HG03064 (cell line): ENCODE results near the gene EPN1.

ENCODE experiments used
- ATAC-seq: cut with Tn5 transposase; IDR thresholded peaks from one replicate; pipeline ENCODE4 v1.9.1; 2021; ENCODE audit warnings: low read depth; ENCODE audit not compliant: unreplicated experiment

Gene EPN1

DNA sequence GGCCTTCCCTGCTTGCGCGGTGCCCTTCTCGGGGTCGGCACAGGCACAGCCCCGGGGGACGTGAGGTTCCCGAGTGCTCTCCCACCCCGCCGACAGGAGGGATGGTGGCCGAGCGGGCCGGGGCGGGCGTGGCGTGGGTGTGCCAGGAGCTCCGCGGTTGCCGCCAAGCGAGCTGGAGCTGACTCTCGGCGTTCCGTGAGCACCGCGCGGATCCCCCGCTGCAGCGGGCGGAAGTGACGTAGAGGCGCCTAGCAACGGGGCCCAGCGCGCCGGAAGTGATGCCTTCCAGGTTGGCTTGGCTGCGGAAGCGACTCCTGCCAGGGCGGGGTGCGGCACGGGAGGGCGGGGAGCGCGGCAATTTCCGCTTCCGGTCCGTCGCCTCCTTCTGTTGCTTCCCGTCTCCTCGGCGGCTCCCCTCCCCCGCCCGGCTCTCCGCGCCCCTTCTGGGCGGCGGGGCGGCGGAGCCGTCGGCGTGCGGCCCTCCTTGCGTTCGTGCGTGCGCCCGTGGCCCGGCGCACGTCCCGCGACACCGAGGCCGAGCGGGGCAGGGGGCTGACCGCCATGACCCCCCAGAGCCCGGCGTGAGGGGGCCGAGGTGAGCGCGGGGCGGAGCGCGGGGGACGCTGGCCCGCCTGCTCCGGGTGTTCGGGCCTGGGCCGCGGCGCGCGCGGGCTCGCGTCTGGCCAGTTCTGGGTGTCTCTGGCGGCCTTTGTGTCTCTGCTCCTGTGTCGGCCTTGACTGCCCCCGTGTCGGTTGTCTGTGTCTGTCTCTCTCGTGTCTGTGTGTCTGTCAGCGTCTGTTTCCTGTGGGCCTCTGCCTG is at the start of gene EPN1:
Gene EPN1, plus strand, starts transcription at position 386 of the 820 bp plus-strand sequence. CDS start 3,402 bp downstream, outside the sequence.
- ATAC-seq: peak; percentile 53

DNA sequence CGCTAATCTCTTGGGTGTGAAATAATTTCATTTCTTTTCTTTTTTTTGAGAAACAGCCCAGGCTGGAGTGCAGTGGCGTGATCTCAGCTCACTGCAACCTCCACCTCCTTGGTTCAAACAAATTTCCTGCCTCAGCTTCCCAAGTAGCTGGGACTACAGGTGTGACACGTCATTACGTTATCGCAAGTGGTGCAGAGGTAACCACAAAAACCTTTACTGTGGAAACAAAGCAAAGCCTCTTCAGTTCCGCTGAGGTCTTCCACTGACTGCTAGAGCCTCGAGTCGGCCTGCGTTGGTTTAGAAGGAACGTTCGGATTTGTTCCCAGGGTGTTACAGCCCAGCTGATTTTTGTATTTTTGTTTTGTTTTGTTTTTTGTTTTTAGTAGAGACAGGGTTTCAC is 48.7 kb upstream of the EPN1 start:
- ATAC-seq: no peak

DNA sequence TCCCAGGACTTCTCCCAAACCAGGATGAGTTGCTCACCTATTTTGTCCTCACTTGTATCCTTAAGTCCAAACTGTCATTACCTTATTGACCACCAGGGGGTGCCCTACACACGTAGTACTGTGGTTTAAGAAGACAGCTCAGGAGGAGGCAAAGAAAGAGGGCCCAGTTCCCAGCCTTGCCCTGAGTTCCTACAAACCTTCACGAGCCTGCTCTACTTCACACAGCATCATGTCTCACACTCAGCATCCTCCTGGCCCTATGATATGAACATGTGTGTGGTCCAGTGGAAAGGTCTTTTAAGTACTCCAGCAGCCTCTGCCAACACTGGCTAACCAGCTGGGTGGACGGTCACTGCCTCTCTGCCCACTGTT is 42.6 kb upstream of the EPN1 start:
- no peak for ATAC-seq

DNA sequence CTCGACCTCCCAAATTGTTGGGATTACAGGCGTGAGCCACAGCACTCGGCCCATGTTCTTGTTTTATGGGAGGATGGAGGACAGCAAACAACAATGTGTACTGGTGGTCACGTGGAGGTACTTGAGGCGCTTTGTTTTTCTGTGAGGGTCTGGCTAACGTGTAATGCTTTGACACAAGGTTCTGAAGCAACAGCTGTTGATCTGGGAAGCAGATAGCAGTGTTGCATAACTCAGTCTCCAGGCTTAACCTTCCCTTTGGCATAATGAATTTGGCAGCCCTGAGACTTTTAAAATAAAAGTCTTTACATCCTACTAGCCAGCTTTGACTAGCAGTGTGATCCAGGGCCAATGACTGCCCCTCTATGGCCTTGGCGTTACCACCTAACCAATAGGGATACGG is 41.2 kb upstream of the EPN1 start:
- ATAC-seq: no peak

DNA sequence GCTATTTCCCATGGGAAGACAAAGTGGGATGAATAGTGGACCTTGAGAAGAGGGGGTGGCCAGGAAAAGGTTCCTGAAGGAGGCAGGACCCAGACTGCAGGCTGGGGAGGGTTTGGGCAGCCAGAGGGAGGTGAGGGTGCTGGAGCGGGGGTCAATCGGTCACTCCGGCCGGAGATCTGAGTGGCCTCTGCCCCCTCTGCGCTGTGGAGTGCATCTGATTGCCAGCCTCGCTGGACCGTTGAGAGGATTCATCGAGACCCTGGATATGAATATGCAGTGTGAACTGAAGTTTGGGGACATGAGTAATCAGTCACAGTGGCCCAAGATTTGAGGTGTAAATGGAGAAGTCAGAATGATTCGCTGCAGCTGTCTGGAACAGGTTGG is 39.7 kb upstream of the EPN1 start:
- no peak for ATAC-seq

DNA sequence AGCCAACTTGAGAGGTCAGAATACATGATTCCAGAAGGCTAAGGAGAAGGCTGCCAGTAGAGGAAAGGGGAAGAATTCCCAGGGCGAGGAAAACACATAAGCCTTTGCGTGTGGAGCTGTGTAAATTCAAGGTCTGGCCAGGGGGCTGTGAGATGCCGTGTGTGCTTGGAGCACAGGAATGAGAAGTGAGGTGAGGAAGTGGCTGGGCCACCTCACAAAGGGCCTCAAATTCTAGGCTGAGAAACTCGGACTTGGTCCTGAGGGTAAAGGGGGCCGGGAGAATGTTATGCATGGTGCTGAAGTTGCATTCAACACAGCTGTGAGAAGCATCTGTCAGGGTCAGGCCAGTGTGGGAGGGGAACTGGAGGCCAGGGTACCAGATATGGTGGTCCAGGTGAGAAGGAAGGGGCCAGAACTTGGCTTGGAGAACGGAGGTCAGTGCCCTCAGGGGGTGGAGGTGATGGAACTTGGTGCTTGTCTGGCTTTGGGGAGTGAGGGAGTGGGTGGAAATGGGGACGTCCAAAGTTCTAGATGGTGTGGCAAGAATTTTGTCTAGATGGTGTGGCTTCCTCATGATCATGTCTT is 39.1 kb upstream of the EPN1 start:
- ATAC-seq: no peak

DNA sequence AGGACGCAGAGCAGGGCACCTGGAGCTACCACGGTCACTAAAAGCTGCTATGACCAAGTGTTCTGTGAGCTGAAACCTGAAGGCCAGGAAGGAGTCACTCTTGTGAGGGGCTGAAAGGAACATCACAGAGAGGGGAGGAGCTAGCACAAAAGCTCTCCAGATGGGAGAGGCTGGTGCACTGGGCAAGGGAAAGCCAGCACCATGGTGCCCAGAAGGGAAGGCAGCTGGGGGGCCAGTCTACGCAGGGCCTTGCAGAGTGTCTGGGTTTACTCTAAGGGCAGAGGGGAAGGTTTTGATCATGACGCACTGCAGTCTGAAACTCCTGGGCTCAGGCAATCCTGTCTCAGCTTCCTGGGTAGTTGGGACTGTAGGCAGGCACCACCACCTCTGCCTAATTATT is 38.3 kb upstream of the EPN1 start:
- ATAC-seq: no peak

DNA sequence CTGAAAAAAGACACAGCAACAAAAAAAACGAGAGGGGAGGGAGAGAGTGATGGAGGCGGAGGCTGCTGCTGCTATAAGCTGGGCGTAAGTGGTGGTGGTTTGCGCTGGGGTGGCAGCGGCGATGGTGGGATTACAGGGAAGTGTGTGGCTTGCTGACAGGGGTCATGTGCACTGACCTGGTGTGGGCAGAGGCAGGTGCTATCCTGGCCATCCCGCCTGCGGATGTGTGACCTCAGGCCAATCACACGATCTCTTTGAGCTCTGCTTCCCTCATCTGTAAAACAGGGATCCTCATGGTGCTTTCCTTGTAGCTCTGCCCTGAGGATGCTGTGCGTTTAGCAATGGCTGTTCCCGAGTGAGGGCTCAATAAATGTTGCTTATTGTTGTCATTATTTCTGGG is 37.5 kb upstream of the EPN1 start:
- ATAC-seq: no peak

DNA sequence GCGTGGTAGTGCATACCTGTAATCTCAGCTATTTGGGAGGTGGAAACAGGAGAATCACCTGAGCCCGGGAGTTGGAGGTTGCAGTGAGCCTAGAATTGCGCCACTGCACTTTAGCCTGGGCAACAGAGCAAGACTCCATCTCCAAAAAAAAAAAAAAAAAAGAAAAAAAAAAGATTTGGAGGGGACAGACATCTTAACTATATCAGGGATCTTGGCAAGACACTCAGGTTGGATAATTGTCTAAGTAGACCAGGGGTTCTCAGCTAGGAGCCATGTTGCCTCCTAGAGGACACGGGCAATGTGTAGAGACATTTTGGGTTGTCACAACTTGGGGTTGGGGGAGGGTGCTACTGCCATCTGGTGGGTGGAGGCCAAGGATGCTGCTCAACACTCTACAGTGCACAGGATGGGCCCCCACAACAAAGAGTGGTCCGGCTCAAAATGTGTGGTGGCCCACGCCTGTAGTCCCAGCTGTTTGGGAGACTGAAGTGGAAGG is 36.1 kb upstream of the EPN1 start:
- ATAC-seq: no peak

DNA sequence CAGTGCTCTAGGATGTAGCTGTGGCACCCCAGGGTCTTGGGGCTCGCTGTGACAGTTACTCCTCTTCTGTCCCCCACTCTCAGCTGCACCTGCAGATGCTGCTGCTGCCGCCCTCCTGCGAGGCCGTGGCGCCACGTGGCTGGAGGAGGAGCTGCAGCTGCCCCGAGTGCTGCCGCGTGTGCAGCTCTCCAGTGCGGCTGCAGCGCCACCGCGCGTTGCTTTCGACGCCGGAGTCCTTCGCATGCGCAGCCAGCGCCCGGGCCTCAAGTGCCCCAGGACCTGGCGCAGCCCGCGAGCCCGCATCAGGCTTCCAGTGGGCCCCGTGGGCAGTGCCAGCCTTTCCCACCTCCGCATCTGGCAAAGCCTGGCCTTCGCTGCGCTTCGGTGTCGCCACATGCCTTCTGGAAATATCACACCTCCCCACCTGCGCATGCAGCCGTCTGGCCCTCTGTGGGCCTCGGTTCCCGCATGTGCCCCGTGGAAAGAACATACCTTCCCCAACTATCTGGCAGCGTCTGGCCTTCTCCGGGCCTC is 34.9 kb upstream of the EPN1 start:
- no peak for ATAC-seq

DNA sequence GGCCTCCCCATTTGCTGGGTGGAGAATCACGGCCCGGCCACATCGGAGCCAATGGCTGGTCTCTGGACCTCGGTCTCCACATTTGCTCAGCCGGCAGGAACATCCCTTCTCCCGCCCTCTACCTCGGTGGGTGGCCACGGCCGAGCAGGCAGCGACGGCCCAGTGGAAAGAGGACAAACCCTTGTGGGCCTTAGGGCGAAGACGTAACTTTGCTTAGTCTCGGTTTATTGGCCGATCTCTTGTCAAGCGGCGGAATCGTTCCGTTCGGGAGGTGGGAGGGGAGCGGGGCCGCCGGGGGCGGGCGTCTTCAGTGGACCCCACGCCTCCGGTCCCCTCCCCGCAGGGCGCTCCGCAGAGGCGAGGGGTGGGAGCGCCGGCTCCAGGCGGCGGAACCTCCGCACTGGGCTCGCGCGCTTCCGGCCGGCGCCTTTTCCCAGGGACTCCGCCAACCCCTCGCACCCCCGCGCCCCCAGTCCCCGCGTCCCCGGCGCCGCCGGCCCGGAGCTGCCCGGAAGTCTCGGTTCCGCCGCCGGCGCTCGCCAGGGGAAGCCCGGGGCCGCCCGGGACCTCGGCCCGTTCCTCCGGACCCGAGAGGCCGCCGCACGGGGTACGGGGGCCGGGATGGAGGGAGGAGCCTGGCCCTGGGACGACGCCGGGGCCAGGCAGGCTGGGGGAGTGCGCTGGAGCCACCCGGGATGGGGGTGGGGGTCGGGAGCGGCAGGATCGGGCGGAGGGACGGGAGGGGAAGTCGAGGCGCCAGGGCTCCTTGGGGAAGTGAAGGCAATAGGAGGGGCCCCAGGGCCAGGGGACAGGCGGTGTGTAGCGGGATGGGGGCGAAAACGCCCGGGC is 34.2 kb upstream of the EPN1 start, which contains the start of gene ZNF580:
Gene ZNF580, plus strand, starts transcription at position 426 of the 849 bp plus-strand sequence. CDS start 1,507 bp downstream, outside the sequence.
- no peak for ATAC-seq

DNA sequence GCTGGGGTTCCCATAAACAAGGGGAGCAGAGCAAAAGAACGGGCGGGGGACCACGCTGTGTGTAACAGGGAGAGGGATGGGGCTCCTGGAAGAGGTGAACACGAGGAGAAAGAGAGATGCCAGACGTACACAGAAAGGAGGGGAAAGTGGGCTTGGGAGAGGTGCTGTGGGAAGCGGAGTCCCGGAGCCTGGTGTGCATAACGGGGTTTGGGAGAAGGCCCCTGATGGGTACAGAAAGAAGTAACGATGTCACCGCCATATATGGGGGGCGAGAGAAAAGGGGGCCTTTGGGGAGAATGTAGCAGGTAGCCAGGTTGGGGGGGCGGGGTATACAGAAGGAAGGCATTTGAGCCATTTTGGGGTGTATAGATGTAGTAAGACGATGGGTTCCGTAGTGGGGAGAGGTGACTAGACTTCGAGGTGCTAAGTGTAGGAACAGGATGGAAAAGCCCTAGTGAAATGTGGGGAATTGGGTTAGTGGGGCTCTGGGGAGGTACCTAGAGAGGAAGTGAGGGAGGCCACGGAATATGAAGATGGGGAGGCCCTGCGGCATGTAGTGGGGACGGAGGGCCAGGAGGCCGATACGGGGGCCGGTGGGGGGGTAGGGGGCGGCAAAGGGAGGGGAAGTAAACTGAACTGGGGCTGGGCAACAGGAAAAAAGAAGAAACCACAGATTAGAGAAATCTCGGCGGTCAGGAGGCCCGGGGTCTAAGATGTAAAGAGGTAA is 33.4 kb upstream of the EPN1 start:
- no peak for ATAC-seq

DNA sequence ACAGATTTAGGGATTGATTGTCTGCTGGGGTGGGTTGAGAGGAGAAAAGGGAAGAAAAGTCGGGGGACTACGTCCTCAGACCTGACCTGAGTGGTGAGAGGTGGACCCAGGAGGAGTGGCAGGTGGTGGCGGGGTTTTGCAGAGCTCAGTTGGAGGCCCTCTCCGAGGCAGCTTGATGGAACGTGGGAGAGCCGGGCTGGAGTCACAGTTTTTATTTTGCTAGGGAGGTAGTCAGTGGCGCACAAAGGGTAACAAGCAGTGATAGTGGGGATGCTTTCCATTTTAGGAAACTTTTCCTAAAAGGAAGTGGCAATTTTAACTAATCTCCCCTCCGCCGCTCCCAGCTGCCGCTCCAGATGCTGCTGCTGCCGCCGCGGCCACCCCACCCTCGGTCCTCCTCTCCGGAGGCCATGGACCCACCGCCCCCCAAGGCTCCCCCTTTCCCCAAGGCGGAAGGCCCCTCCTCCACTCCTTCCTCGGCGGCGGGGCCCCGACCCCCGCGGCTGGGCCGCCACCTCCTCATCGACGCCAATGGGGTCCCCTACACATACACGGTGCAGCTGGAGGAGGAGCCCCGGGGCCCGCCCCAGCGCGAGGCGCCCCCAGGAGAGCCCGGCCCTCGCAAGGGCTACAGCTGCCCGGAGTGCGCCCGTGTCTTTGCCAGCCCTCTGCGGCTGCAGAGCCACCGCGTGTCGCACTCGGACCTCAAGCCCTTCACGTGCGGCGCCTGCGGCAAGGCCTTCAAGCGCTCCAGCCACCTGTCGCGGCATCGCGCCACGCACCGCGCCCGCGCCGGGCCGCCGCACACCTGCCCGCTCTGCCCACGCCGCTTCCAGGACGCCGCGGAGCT is 32.6 kb upstream of the EPN1 start:
- ATAC-seq: no peak

DNA sequence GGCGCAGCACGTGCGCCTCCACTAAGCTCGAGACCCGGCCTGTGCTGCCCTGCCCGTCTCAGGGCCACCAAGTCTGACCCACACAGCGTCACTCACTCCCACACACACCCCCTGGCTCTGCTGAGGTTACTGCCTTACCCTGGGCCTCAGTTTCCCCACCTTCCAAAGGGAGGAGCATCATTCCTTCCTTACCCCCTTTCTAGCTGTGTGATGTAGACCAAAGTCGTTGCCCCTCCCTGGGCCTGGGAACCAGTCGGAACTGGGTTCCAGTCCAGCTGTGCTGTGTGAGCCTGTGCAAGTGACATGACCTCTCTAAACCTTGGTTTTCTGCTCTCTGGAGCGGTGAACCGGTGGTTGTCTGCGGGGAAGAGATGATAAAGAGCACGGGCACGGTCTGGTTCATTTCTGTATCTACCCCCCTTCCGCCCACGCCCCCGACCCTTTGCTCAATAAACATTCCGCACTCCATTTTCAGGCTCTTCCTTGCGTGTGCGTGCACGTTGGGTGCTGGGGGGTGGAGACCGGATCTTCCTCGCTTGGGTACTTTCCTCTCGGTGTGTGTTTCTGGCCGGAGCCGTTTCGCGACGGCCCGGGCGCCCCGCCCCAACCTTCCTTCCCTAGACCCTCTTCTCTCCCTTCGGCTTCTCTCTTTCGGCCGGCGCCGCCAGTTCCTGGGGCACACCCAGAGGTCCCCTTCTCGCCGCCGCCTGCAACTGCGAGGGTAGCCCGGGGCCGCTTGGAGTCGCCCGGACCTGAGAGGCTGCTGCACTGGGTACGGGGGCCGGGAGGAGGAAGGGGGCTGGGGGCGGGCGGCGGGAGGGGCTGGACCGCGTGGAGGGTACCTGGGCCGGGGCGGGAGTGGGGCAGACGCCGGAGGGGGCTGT is 31.8 kb upstream of the EPN1 start, which contains the start of gene ZNF581:
Gene ZNF581, plus strand, starts transcription at position 647 of the 884 bp plus-strand sequence. CDS start 923 bp downstream, outside the sequence.
- ATAC-seq: no peak

DNA sequence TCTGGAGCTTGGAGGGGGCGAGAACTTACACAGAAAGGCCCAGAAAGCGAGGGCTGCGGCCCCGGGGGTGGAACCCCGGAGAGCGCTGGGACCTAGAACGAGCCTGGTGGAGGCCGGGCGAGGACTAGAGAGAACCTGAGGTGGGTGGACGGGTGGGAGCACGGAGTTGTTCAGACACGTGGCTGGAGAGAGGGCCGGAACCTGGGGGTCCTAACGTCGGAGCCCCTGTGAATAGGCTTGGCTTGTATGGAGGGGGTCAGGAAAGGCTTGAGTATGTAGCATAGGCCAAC is 31.2 kb upstream of the EPN1 start:
- no peak for ATAC-seq

DNA sequence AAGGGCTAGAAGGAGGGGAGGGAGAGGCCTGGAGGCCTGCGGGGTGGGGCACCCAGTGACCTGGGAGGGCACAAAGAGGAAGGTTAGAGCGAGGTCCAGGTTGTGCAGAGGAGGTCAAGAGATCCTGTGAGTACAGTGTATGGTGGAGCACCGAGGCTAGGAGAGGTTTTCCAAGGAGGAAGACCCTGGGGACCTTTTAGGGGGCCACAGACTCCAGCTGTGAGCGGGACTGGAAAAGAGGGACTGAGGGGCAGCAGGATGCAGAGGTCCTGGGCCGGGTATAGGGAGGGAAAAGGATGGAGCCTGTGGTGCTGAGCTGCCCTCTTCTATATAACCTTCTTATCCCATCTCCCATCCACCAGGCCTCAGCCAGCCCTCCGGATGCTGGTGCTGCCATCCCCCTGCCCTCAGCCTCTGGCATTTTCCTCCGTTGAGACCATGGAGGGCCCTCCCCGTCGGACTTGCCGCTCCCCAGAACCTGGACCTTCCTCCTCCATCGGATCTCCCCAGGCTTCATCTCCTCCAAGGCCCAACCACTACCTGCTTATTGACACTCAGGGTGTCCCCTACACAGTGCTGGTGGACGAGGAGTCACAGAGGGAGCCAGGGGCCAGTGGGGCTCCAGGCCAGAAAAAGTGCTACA is 30.7 kb upstream of the EPN1 start:
- ATAC-seq: no peak

DNA sequence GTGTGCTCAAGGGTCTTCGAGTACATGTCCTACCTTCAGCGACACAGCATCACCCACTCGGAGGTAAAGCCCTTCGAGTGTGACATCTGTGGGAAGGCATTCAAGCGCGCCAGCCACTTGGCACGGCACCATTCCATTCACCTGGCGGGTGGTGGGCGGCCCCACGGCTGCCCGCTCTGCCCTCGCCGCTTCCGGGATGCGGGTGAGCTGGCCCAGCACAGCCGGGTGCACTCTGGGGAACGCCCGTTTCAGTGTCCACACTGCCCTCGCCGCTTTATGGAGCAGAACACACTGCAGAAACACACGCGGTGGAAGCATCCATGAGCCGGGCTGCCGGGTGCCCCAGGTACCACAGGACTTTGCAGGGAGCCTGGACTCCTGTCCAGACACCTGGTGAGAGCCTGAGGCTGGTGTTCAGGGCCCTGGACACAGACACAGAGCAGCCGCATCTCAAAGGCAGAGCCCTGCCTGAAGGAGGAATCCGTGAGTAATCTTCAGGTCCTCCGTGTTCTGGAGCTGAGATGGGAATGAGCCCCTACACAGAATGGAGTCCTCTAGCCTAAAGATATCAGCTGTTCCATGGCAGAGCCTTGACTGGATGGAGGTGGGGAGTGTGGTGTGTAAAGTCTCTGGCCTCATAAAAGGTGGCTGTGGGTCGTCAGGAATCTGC is 30.0 kb upstream of the EPN1 start:
- ATAC-seq: no peak

DNA sequence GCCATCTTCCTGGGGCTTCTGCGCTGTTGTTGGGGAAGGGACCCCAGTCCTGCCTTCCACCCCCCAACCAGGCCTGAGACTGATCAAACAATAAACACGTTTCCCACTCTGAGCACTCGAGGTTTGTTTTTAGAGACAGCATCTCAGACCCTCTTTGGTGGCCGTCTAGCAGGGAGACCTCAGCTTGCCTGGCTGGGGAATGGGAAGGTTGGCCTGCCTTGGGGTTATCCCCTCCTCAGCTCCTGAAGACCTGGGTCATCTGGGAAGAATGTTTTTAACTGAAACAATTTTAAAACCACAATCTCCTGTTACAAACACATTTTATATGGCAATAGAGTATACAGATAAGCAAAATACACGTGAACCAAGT is 29.5 kb upstream of the EPN1 start:
- ATAC-seq: no peak
